GM06990 (cell line): ENCODE data around the gene MLPH.

ENCODE experiments used
- DNase-seq: peaks from one replicate; pipeline ENCODE4 v3.0.0-alpha.2; 2011; ENCODE audit not compliant: insufficient read length; ENCODE audit errors: extremely low read depth
- H3K27me3 ChIP-seq: replicated peaks from 2 replicates; pipeline ENCODE4 v1.6.0; 2011; ENCODE audit warnings: low read length; ENCODE audit not compliant: control insufficient read depth, insufficient read depth
- H3K36me3 ChIP-seq: 2 replicates; pipeline ENCODE4 v1.5.1; 2011; ENCODE audit warnings: low read length; ENCODE audit not compliant: control insufficient read depth, insufficient read depth
- H3K4me3 ChIP-seq: replicated peaks from 2 replicates; pipeline ENCODE4 v1.5.1; 2011; ENCODE audit warnings: low read depth, mild to moderate bottlenecking, control low read depth, low read length
- TF ChIP-seq, protein P1 (sequence below): IDR thresholded peaks from 2 replicates; pipeline ENCODE4 v1.5.1; 2011; ENCODE audit warnings: low read length, control low read depth, mild to moderate bottlenecking, inconsistent platforms; ENCODE audit not compliant: insufficient read depth, poor library complexity, severe bottlenecking

The MLPH gene

DNA sequence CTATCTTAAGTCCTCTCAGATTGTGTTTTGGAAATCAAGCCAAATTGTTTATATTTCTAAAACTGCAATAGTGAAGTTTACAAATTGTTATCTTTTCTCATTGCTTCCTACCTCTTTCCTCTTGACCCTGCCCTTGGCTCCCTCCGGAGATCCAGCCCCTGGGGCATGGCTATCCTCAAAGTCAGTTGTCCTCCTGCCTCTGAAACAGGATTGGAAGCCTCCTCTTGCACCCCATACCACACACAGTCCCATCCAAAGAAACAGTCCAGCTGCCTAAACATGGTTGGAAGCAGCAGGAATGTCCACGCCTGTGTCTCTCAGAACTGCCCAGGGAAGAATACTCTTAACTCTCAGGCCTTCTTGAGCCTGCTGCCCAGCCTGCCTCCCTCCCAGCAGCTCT is 43.0 kb upstream of the MLPH start:
- Histone ChIP-seq H3K36me3 (no peaks in the 10 kb centered on the region), H3K4me3 (no peak overlapping the region), H3K27me3 (no peaks in the 10 kb centered on the region; the same call in 1 of the 2 replicates)
- DNase-seq: no peak
- TF ChIP-seq, protein P1, sequence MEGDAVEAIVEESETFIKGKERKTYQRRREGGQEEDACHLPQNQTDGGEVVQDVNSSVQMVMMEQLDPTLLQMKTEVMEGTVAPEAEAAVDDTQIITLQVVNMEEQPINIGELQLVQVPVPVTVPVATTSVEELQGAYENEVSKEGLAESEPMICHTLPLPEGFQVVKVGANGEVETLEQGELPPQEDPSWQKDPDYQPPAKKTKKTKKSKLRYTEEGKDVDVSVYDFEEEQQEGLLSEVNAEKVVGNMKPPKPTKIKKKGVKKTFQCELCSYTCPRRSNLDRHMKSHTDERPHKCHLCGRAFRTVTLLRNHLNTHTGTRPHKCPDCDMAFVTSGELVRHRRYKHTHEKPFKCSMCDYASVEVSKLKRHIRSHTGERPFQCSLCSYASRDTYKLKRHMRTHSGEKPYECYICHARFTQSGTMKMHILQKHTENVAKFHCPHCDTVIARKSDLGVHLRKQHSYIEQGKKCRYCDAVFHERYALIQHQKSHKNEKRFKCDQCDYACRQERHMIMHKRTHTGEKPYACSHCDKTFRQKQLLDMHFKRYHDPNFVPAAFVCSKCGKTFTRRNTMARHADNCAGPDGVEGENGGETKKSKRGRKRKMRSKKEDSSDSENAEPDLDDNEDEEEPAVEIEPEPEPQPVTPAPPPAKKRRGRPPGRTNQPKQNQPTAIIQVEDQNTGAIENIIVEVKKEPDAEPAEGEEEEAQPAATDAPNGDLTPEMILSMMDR: no peak

DNA sequence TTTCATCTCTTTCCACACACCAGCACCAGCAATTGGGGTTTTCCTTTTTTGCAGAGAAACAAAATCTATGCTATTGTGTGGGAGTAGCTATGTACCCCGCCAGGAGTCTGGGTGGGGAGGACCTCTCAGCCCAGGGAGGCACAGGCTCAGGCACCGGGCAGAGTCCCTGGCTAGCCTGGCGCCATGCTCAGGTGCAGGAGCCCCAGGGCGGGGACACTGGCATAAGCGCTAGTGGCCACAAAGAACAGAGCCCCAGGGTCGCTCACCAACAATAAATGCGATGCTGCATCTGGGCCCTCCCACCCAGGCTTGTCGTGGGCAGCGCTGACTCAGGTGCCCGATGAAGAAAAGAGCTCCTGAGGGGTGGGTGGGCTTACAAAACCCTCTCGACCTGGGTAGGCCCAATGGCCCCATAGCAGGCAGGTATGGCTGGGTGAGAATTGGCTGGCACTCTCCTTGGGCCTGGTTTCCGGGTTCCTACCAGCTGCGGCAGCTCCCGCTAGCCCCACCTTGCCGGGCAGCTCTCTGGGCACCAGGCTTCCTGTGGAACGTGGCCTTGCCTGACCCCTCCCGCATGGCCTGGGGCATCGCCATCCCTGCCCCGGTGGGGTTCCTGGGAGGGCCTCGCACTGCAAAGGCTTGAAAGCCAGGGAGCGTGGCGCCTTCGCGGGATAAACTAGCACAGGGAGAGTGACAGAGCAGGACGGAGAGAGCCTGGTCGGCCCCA is 41.3 kb upstream of the MLPH start:
- TF ChIP-seq, protein P1: no peak
- Histone ChIP-seq H3K36me3 (no peaks in the 10 kb centered on the region), H3K27me3 (no peaks in the 10 kb centered on the region; the same call in 1 of the 2 replicates), H3K4me3 (no peak overlapping the region)
- DNase-seq: no peak

DNA sequence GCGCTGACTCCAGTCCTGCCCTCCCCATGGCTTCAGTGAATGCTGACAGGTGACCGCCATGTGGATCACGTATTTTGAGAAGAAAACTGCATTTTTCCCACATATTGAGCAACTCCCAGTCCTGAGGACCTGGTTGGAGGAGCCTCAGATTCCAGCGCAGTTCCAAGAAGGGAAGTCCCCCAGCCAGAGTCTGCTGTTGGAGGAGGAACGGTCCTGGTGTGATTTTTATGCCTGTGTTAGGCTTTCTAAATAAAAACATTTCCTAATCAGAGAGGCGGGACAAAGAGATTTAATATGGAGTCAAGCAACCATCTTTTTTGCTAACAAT is 40.7 kb upstream of the MLPH start:
- TF ChIP-seq, protein P1: no peak
- Histone ChIP-seq H3K4me3 (no peak overlapping the region), H3K36me3 (no peaks in the 10 kb centered on the region)

DNA sequence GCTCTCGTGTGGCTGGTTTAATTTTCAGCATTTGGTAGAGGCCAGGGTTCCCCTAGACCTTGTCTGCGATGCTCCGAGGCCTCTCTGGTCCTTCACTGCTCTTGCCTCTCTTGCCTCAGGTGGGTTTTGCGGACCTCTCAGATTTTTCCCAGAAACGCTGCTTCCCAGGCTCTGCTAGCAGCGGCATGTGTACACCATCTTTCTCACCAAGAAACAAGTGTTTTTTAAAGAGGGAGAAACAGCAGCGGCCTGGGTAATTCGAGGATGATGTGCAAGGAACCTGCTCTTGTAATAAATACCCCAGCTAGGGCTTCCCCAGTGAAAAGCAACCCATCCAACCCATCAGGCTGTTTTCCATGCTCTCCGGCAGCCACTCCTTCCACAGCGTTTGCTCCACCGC is 39.6 kb upstream of the MLPH start:
- Histone ChIP-seq H3K4me3 (no peak overlapping the region), H3K27me3 (no peaks in the 10 kb centered on the region; the same call in 1 of the 2 replicates), H3K36me3 (no peaks in the 10 kb centered on the region)
- TF ChIP-seq, protein P1: no peak
- no peak for DNase-seq

More for the DNA sequence above, 40.7 kb upstream of the MLPH start:
- DNase-seq: no peak
- H3K27me3 ChIP-seq: no peaks in the 10 kb centered on the region; the same call in 1 of the 2 replicates

DNA sequence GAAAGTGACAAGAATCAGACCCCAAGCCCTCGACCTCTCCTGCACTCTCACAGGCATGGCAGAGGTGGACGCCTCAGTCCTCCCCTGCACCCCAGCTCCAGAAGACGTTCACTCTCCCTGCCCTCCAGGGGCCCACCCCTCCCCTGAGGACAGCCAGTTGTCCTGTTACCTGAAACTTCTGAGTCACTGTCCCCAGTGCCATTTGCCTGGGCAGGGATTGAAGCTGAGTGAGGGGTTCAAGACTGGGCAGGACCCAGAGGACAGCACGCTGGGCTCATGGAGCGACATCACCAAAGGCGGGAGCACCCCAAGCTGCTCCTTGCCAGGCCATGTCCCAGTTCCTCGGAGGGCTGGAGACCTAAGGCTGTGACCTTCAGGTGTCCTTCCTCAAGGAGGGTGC is 38.9 kb upstream of the MLPH start:
- TF ChIP-seq, protein P1: no peak
- H3K27me3 ChIP-seq: no peaks in the 10 kb centered on the region; the same call in 1 of the 2 replicates
- H3K4me3 ChIP-seq: no peak overlapping the region
- H3K36me3 ChIP-seq: no peaks in the 10 kb centered on the region
- no peak for DNase-seq
